ENCODE measurements around the gene CARD9.

DNA sequence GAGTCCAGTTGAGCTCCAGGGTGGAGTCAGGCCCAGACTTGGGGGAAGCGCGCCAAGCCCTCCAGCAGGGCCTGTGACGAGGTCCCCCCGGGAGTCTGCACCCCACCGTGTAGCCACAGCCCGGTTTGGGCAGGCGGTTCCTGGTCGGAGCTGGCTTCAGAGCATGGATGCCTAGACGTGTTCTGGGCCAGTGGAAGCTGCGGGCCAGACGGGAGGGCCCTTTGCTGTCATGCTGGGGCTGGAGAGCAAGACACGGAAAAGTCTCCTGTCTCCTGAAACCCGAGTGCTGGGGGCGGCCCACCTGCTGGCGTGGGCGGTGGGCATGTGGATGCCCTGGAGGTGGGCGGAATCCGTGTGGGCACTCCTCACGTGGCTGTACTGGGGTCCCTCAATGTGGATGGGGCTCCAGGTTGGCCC is 44.2 kb downstream of the CARD9 start:
- TF ChIP-seq, protein P1, sequence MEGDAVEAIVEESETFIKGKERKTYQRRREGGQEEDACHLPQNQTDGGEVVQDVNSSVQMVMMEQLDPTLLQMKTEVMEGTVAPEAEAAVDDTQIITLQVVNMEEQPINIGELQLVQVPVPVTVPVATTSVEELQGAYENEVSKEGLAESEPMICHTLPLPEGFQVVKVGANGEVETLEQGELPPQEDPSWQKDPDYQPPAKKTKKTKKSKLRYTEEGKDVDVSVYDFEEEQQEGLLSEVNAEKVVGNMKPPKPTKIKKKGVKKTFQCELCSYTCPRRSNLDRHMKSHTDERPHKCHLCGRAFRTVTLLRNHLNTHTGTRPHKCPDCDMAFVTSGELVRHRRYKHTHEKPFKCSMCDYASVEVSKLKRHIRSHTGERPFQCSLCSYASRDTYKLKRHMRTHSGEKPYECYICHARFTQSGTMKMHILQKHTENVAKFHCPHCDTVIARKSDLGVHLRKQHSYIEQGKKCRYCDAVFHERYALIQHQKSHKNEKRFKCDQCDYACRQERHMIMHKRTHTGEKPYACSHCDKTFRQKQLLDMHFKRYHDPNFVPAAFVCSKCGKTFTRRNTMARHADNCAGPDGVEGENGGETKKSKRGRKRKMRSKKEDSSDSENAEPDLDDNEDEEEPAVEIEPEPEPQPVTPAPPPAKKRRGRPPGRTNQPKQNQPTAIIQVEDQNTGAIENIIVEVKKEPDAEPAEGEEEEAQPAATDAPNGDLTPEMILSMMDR (IDR thresholded peaks at IDR 0.05) = no peak
- no peak for TF ChIP-seq POLR2A (IDR thresholded peaks at IDR 0.05)
